Suprapubic skin (tissue), 3 donors: ENCODE results near the gene ARHGAP22.

Experiments
- POLR2AphosphoS5 ChIP-seq, 3 donors: sonication (generic); formaldehyde crosslinking; IDR thresholded peaks; one replicate each; pipeline ENCODE4 v1.6.1; 2017; ENCODE audit warnings: antibody characterized with exemption in 3 of 3
- TF ChIP-seq, protein P1 (sequence below), 2 donors: fragments of 200-600 bp in 1 of 2; fragments of 450-650 bp in 1 of 2; sonication (generic) in 1 of 2; IDR thresholded peaks; one replicate each; pipeline ENCODE4 v1.5.1; 2016 to 2019; ENCODE audit warnings: antibody characterized with exemption in 2 of 2, mild to moderate bottlenecking in 1 of 2, moderate library complexity in 1 of 2

DNA sequence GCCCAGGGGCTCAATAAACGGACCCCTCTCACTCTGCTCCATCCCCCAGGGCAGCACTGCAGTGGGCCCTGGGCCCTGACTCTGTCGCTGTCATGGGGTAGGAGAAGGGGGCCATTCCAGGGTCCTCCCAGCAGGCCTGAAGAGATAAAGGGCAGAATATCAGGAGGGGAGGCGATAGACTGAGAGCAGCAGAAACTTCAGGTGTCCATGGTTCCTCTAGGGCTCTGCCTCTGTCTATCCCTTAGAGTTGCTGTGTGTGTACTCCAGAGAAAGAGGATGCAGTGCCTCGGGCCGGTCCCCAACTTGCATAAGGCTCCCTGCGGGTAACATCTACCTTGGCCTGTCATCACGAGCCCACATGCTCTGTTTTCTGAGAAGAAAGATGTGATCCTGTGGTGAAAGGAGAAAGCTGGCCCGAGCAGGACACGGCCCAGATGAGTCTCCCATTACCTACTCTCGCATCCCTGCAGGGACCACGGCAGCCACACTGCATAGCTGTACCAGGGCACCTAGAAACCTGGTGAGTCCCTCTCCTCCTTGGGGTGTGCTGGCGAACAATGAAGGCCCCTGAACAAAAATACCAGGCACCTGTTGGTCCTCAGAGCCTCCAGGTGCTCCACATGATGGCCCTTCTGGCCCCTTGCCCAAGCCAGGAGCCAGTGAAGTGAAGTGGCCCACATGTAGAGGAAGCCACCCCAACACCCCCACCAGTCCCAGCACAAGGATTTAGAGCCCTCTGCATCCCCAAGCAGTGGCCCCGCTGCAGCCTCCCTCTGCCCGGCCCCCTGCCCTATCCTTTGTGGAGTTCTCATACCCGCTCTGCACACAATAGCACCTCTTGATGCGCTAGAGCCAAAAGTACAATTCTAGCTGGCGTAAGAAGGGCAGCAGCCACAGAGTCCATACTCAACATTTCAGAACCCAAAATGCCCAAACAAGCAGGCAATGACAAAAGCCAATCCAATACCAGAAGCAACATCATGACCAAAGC lies 106.8 kb downstream of the ARHGAP22 start:
- TF ChIP-seq POLR2AphosphoS5 (IDR thresholded peaks at IDR 0.05): no peak
- TF ChIP-seq, protein P1, sequence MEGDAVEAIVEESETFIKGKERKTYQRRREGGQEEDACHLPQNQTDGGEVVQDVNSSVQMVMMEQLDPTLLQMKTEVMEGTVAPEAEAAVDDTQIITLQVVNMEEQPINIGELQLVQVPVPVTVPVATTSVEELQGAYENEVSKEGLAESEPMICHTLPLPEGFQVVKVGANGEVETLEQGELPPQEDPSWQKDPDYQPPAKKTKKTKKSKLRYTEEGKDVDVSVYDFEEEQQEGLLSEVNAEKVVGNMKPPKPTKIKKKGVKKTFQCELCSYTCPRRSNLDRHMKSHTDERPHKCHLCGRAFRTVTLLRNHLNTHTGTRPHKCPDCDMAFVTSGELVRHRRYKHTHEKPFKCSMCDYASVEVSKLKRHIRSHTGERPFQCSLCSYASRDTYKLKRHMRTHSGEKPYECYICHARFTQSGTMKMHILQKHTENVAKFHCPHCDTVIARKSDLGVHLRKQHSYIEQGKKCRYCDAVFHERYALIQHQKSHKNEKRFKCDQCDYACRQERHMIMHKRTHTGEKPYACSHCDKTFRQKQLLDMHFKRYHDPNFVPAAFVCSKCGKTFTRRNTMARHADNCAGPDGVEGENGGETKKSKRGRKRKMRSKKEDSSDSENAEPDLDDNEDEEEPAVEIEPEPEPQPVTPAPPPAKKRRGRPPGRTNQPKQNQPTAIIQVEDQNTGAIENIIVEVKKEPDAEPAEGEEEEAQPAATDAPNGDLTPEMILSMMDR (IDR thresholded peaks at IDR 0.05): no peak
